Vagina (tissue), 2 donors: ENCODE data around the gene CCDC183.
"Not testable (repeated sequence)": the region's sequence is repeated elsewhere in the genome, so short reads cannot be mapped to it uniquely, and the experiment has no call there.

Experiments
- POLR2A ChIP-seq, 2 donors: fragments of 450-650 bp; IDR thresholded peaks; one replicate each; pipeline ENCODE4 v1.6.1; 2017; ENCODE audit warnings: antibody characterized with exemption in 2 of 2, mild to moderate bottlenecking in 2 of 2, moderate library complexity in 2 of 2
- POLR2AphosphoS5 ChIP-seq, 2 donors: sonication (generic); formaldehyde crosslinking; IDR thresholded peaks; one replicate each; pipeline ENCODE4 v1.9.0; 2017; ENCODE audit warnings: antibody characterized with exemption in 2 of 2, mild to moderate bottlenecking in 2 of 2, low read depth in 1 of 2; ENCODE audit not compliant: insufficient read depth in 1 of 2
- TF ChIP-seq, protein P1 (sequence below), 3 experiments: fragments of 450-650 bp in 2 of 3; fragments of 200-600 bp in 1 of 3; sonication (generic) in 1 of 3; IDR thresholded peaks; one replicate each; pipeline ENCODE4 v1.5.1; 2017 to 2019; ENCODE audit warnings: antibody characterized with exemption in 3 of 3, mild to moderate bottlenecking in 2 of 3, moderate library complexity in 2 of 3

DNA sequence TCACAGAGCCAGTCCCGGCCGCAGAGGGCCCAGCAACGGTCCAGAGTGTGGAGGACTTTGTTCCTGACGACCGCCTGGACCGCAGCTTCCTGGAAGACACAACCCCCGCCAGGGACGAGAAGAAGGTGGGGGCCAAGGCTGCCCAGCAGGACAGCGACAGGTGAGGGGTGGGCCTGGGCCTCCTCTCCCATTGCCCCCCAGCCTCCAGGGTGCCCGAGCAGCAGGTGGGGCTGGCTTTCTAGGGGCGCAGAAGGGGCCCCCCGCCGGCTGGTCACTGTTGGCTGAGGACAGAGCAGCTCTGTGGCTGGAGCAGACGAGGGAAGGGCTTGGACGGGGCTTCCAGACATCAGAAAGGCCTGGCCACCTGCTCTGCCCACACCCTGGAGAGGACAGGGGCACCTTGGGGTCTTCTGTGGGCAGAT lies 41.7 kb downstream of the CCDC183 start:
- not testable (repeated sequence) for TF ChIP-seq POLR2A (IDR thresholded peaks at IDR 0.05); POLR2AphosphoS5 (IDR thresholded peaks at IDR 0.05; ENCODE audit: insufficient read depth in 1 of 2, low read depth in 1 of 2)
- TF ChIP-seq, protein P1, sequence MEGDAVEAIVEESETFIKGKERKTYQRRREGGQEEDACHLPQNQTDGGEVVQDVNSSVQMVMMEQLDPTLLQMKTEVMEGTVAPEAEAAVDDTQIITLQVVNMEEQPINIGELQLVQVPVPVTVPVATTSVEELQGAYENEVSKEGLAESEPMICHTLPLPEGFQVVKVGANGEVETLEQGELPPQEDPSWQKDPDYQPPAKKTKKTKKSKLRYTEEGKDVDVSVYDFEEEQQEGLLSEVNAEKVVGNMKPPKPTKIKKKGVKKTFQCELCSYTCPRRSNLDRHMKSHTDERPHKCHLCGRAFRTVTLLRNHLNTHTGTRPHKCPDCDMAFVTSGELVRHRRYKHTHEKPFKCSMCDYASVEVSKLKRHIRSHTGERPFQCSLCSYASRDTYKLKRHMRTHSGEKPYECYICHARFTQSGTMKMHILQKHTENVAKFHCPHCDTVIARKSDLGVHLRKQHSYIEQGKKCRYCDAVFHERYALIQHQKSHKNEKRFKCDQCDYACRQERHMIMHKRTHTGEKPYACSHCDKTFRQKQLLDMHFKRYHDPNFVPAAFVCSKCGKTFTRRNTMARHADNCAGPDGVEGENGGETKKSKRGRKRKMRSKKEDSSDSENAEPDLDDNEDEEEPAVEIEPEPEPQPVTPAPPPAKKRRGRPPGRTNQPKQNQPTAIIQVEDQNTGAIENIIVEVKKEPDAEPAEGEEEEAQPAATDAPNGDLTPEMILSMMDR (IDR thresholded peaks at IDR 0.05) = not testable (repeated sequence)
